ENCODE results near the gene FGF7.

GRCh38 chr15:49439678-49440395, 16.8 kb downstream of the FGF7 start:
- TF ChIP-seq CTCF (IDR thresholded peaks at IDR 0.05) (no peak), ZFX (IDR thresholded peaks at IDR 0.05; ENCODE audit: borderline replicate concordance) (no peak)

Data from 22Rv1 (cell line).